Hypothalamus (tissue), 51 donors: ENCODE data around the gene CTIF.

ENCODE experiments used
- DNase-seq, 51 donors: peaks; one replicate each; lab custom pipeline; 2025; lab: John Stamatoyannopoulos, UW

The CTIF gene

DNA sequence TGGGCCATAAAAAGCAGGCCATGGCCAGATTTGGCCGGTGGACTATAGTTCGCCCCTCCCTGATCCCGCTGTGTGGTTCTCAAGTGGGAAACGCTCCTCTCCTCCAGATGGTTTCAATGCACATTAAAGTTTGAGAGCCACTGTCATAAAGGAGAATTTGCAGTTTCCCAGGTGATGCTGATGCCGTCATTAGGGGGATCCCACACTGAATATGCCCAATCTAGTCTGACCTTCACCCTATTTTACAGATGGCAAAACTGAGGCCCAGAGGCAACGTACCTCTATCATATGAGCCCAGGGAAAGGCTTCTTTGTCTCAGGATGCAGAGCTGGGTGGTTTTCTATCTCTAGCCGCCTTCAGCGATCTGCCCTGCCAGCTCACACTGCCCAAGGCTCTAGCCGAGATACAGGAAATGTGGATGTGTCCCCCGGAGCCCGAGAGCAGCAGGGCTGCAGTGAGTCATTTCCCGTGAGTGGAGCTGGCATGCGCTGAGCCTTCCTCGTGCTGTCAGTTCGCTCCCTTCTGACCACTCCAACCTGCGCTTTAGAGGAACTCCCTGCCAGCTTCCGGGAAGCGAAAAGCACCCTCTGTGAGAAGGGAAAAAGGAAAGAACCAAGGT lies 295.7 kb downstream of the CTIF start:
- peak in 13 of 51 donors; percentile 10 to 71 (median 29) for DNase-seq

- DNase-seq, result no peak
Measured at GRCh38 chr18:48835119-48835518, 296.3 kb downstream of the CTIF start.

DNA sequence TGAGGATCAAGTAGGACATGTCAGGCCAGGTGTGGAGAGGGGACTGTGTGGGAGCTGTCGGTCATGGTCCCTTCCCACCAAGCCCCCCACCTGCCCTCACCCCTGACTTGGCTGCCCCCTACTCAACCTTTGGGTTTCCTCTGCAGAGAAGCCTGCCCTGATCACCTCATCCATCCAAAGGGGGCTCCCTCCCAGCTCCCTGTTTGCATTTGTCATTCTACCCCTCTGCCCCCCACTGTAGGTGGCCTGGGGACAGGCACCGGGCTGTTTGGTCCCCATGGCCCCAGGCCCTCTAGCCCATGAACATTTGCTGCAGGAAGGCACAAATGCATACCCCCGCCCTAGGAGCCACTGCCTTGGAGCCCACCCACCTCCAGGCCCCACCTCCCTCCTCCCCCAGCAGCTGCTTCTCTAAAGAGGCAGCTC lies 296.9 kb downstream of the CTIF start:
- DNase-seq, result no peak

- no peak for DNase-seq
Measured at GRCh38 chr18:48836231-48836805, 297.5 kb downstream of the CTIF start.

DNA sequence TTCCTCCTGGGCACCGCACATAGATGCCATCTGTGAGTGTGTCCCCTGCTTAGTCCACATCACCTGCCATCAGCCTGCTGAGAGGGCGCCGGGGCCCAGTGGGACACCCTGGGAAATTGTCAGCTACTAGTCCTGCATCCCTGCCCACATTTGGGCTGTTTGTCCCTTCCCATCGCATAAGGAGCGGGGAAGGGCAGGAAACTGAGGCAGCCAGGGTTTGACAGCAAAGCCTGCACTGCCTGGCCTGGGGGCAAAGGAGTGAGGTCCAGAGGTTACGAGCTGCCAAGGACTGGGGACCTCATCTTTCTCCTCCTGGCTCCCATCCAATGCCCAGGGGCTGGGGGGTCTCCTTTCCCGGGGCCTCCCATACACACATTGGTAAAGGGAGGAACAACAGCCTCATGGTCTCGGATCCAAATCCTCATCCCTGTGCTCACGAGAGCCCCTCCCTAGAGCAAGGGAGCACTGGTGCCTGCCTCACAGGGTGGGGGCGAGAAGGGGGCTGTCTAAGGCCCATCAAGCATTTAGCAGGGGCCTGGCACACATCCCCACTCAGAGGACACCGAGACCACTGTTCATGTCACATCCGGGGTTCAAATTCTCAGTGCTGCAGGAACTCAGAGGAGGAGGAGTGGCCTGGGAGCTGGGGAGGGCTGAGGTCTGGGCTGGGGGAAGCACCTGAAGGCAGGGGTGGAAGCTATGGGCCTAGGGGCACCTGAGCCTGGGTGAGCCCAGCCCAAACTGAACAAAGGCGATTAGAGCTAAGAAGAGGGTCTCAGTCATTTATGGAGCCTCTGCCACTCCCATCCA lies 298.2 kb downstream of the CTIF start:
- no peak for DNase-seq

DNA sequence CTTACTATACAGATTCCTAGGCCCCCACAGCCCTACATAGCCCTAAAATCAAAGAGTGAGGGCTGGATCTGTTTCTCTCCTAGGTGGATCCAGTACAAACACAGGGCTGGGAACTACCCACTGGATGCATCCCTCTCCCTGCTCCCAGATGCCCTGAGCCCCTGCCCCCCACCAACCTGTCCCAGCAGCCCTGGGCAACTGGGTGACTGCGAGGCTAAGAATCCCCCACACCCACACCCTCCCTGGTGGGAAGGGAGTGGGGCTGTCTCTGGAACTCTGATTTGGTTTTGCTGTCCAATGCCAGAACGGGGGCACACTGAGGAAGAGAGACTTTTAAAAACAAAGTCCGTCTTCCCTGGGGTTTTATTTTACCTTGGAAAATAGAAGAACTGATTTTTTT lies 298.8 kb downstream of the CTIF start:
- DNase-seq, result no peak

- DNase-seq, result no peak
Measured at GRCh38 chr18:48838166-48838775, 299.4 kb downstream of the CTIF start.

- no peak for DNase-seq
Measured at GRCh38 chr18:48838921-48839818, 300.3 kb downstream of the CTIF start.

GRCh38 chr18:48839819-48840490 lies 301.1 kb downstream of the CTIF start:
- DNase-seq, result no peak

DNA sequence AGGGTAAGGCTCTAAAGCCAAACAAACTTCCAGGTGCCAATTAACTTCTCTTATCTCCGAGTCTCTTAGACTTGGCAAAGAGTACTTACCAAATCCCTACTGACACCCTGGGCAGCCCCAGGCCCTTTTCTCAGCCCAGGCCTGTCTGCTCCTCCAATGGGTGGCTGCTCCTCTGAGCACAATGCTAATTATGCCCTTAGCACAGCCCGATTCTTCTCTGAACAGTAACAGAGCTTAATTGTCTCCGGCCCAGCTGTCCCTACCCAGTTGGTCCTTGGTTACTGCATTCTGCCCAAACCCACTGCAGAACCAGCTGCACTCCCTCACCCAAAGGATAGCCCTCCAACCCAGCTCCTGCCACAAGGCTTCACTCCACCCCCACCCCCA lies 301.7 kb downstream of the CTIF start:
- peak in 30 of 51 donors; percentile 26 to 84 (median 56) for DNase-seq

- peak in 17 of 51 donors; percentile 13 to 58 (median 27) for DNase-seq
Measured at GRCh38 chr18:48841381-48842258, 302.8 kb downstream of the CTIF start.

DNA sequence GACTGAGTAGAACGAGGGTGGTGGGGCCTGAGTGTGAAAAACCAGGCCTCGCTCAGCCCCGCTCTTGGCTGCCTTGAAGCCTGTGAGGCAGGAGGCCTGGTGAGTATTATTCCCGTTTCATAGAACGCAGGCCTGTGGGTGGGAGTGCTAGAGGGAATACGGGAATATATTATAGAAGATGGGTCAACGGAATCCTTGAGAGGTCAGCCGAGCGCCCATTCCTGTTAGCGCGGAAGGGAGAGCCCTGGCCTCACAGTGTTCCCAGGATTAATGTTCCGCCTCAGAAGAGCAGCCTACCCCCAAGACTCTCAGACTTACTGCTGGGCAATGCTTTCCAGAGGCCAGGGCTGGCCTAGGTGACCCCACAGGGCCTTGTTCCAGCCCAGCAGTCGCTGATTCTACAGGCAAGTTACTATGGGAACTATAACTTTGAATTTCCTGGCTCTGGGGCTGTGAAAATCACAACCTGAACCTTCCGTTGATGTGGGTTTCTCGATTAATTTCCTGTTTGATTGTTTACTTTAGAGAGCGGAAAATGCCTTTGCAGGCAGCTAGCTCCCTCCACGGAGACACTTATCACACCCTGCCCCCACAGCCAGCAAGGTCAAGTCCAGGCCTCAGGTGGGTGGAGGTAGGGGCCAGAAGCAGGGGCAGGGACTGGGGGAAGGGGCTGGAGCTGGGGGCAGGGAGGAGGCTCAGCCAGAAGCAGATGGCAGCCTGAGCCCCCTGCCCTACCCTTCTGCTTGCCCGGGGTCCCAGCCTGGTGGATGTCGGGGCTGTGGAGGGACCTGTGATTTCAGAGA lies 303.6 kb downstream of the CTIF start:
- no peak for DNase-seq

- DNase-seq, result no peak
Measured at GRCh38 chr18:48843162-48843561, 304.3 kb downstream of the CTIF start.

- DNase-seq, result no peak
Measured at GRCh38 chr18:48843596-48843995, 304.8 kb downstream of the CTIF start.

GRCh38 chr18:48844271-48844670 lies 305.4 kb downstream of the CTIF start:
- no peak for DNase-seq

DNA sequence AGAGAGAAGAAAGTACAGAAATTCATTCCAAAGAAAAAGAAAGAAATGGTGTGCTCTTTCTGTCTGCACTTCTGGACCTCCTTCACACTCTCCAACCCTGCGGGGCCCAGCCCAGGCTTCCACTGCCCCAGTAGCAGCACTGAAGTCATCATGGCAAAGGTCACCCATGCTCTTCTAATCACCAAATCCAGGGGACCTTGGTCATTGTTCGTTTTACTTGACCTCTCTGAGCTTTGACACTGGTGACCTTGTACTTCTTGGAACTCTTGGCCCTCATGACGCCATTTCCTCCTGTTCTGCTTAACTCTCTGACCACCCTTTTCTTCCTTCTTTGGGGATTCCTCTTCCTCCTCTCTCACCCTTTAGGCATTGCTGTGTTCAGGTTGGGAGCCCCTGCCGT lies 306.3 kb downstream of the CTIF start:
- no peak for DNase-seq

DNA sequence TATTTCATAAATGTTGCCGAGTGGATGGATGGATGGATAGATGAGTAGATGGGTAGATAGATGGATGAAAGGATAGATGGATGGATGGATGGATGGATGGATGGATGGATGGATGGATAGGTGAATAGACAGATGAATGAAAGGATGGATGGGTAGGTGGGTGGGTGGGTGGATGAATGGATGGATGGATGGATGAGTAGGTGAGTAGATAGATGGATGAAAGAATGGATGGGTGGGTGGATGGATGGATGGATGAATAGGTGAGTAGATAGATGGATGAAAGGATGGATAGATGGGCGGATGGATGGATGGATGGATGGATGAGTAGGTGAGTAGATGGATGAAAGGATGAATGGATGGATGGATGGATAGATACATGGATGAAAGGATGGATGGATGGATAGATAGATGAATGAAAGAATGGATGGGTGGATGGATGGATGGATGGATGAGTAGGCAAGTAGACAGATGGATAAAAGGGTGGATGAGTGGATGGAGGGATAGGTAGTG lies 307.6 kb downstream of the CTIF start:
- DNase-seq, result no peak
